ENCODE results near the gene SCMH1.

SCMH1 gene

GRCh38 chr1:41161846-41162245 lies 80.3 kb downstream of the SCMH1 start:
- H3K9me3 ChIP-seq (ENCODE audit: low read length) = 0 out of 2 replicates have a peak, but pooled peaks cover under 1% of the 10 kb centered on the region
- H3K27me3 ChIP-seq (ENCODE audit: insufficient read depth, low read length) = no peaks in the 10 kb centered on the region
- H4K20me1 ChIP-seq (ENCODE audit: insufficient read depth, low read length) = no peaks in the 10 kb centered on the region
- H2AFZ ChIP-seq (ENCODE audit: low read length) = no peak overlapping the region
- H3K79me2 ChIP-seq (ENCODE audit: insufficient read depth, low read length) = no peaks in the 10 kb centered on the region
- no peaks in the 10 kb centered on the region for H3K9me2 ChIP-seq (ENCODE audit: low read depth, low read length)
- H3K9ac ChIP-seq (ENCODE audit: low read length) = no peak overlapping the region
- 0 out of 2 replicates have a peak, but pooled peaks cover 5% of the 10 kb centered on the region for H3K36me3 ChIP-seq (ENCODE audit: insufficient read depth, low read length)
- no peak overlapping the region for H3K27ac ChIP-seq (ENCODE audit: low read depth, low read length, poor library complexity, severe bottlenecking)
- TF ChIP-seq EZH2 (IDR thresholded peaks at IDR 0.05; ENCODE audit: borderline replicate concordance, low read length) (no peak), CTCF (IDR thresholded peaks at IDR 0.05; ENCODE audit: low read length) (no peak)
- no peaks in the 10 kb centered on the region for H3K4me1 ChIP-seq (ENCODE audit: insufficient read depth, low read length, severe bottlenecking)
- no peak overlapping the region for H3K4me2 ChIP-seq (ENCODE audit: low read length)
- H3K4me3 ChIP-seq (ENCODE audit: low read depth, low read length, poor library complexity, severe bottlenecking) = no peak overlapping the region
- H3F3A ChIP-seq (ENCODE audit: insufficient read depth, low read length) = no peaks in the 10 kb centered on the region

- Histone ChIP-seq H3K9ac (ENCODE audit: low read length) (no peak overlapping the region), H2AFZ (ENCODE audit: low read length) (no peak overlapping the region), H3F3A (ENCODE audit: insufficient read depth, low read length) (no peaks in the 10 kb centered on the region), H3K4me1 (ENCODE audit: insufficient read depth, low read length, severe bottlenecking) (no peaks in the 10 kb centered on the region), H3K79me2 (ENCODE audit: insufficient read depth, low read length) (no peaks in the 10 kb centered on the region), H3K27ac (ENCODE audit: low read depth, low read length, poor library complexity, severe bottlenecking) (no peak overlapping the region), H3K9me3 (ENCODE audit: low read length) (no peaks in the 10 kb centered on the region), H3K4me3 (ENCODE audit: low read depth, low read length, poor library complexity, severe bottlenecking) (no peak overlapping the region), H3K4me2 (ENCODE audit: low read length) (no peak overlapping the region), H3K36me3 (ENCODE audit: insufficient read depth, low read length) (0 out of 2 replicates have a peak, but pooled peaks cover 5% of the 10 kb centered on the region), H4K20me1 (ENCODE audit: insufficient read depth, low read length) (no peaks in the 10 kb centered on the region), H3K9me2 (ENCODE audit: low read depth, low read length) (no peaks in the 10 kb centered on the region), H3K27me3 (ENCODE audit: insufficient read depth, low read length) (no peaks in the 10 kb centered on the region)
- TF ChIP-seq EZH2 (IDR thresholded peaks at IDR 0.05; ENCODE audit: borderline replicate concordance, low read length) (no peak), CTCF (IDR thresholded peaks at IDR 0.05; ENCODE audit: low read length) (no peak)
Observed at GRCh38 chr1:41160498-41161110, 81.5 kb downstream of the SCMH1 start.

GRCh38 chr1:41158966-41159365 lies 83.1 kb downstream of the SCMH1 start:
- H3K4me1 ChIP-seq (ENCODE audit: insufficient read depth, low read length, severe bottlenecking) = no peaks in the 10 kb centered on the region
- H3K9ac ChIP-seq (ENCODE audit: low read length) = no peak overlapping the region
- H3K4me2 ChIP-seq (ENCODE audit: low read length) = no peak overlapping the region
- no peak overlapping the region for H2AFZ ChIP-seq (ENCODE audit: low read length)
- 0 out of 2 replicates have a peak, but pooled peaks cover 5% of the 10 kb centered on the region for H3K36me3 ChIP-seq (ENCODE audit: insufficient read depth, low read length)
- no peak overlapping the region for H3K27ac ChIP-seq (ENCODE audit: low read depth, low read length, poor library complexity, severe bottlenecking)
- TF ChIP-seq EZH2 (IDR thresholded peaks at IDR 0.05; ENCODE audit: borderline replicate concordance, low read length) (no peak), CTCF (IDR thresholded peaks at IDR 0.05; ENCODE audit: low read length) (no peak)
- H3K9me3 ChIP-seq (ENCODE audit: low read length) = no peaks in the 10 kb centered on the region
- H3K4me3 ChIP-seq (ENCODE audit: low read depth, low read length, poor library complexity, severe bottlenecking) = no peak overlapping the region
- H3K27me3 ChIP-seq (ENCODE audit: insufficient read depth, low read length) = no peaks in the 10 kb centered on the region
- no peaks in the 10 kb centered on the region for H3K79me2 ChIP-seq (ENCODE audit: insufficient read depth, low read length)
- H3K9me2 ChIP-seq (ENCODE audit: low read depth, low read length) = no peaks in the 10 kb centered on the region
- no peaks in the 10 kb centered on the region for H4K20me1 ChIP-seq (ENCODE audit: insufficient read depth, low read length)
- no peaks in the 10 kb centered on the region for H3F3A ChIP-seq (ENCODE audit: insufficient read depth, low read length)
